ENCODE measurements around the gene KRTCAP2.

KRTCAP2 gene

GRCh38 chr1:155134322-155134721 lies 38.8 kb downstream of the KRTCAP2 start:
- no peak for DNase-seq (ENCODE audit: low read depth in 2 of 2)

DNA sequence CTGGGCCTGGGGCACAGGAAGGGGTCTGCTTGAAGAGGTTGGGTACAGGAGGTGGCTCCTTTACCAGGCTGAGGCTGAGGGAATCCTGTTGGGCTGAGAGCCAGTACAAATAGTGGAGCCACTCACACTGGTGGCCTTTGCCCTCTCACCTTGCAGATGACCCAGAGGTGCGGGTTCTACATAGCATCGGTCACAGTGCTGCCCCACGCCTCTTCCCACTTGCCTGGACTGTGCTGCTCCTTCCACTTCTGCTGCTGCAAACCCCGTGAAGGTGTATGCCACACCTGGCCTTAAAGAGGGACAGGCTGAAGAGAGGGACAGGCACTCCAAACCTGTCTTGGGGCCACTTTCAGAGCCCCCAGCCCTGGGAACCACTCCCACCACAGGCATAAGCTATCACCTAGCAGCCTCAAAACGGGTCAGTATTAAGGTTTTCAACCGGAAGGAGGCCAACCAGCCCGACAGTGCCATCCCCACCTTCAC lies 39.3 kb downstream of the KRTCAP2 start:
- no peak for DNase-seq (ENCODE audit: low read depth in 2 of 2)

DNA sequence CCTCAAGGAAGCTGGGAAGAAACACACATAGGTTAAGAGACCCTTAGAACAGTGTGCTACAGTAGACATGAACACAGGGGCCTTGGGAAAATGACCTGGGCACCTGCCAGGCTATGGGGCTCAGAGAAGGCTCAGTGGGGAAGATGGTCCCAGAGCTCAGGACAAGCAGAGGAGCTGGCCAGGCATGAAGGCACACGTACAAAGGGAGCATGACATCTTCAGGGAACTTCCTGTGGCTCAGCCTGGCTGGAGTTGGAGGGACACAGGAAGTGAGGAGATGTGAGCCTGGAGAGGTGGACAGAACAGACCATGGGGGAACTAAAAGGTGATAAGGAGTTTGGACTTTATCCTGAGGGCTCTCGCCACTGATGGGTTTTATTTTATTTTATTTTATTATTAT lies 41.2 kb downstream of the KRTCAP2 start:
- no peak for DNase-seq (ENCODE audit: low read depth in 2 of 2)

GRCh38 chr1:155131285-155131684 lies 41.8 kb downstream of the KRTCAP2 start:
- DNase-seq (ENCODE audit: low read depth in 2 of 2), result no peak

DNA sequence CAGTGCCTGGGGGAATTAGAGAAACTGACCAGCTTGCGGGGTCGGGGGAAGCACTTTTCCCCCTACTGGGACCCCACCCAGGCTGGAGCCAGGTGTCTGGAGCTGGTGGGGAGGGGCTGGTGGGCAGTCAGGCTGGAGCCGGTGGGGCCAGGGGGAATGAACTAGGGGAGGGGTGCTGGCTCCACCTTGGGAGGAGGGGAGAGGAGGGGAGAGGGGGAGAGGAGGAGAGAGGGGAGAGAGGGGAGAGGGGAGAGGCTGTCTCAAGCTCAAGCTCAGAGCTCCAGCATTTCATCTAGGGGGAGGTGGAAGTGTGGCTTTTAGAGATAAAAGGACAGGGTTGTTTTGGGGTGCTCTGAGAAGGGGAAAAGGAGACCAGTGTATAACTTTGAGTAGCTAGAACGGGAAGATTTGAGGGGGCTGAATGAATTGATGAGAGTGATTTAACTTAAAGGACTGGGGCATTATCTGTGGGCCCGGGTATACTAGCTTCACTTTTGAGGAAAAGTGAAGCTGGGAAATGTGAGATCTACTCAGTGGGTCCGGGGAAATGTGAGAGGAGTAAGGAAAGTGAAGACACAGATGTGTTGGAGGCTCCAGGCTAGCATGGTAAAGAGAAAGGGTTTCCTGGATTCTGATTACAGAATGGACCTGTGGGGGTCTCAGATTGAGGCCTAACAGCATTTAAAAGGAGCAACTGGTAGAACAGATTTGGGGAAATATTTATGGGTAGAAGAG lies 42.7 kb downstream of the KRTCAP2 start:
- no peak for DNase-seq (ENCODE audit: low read depth in 2 of 2)

- no peak for DNase-seq (ENCODE audit: low read depth in 2 of 2)
Measured at GRCh38 chr1:155128755-155129473, 44.2 kb downstream of the KRTCAP2 start.

DNA sequence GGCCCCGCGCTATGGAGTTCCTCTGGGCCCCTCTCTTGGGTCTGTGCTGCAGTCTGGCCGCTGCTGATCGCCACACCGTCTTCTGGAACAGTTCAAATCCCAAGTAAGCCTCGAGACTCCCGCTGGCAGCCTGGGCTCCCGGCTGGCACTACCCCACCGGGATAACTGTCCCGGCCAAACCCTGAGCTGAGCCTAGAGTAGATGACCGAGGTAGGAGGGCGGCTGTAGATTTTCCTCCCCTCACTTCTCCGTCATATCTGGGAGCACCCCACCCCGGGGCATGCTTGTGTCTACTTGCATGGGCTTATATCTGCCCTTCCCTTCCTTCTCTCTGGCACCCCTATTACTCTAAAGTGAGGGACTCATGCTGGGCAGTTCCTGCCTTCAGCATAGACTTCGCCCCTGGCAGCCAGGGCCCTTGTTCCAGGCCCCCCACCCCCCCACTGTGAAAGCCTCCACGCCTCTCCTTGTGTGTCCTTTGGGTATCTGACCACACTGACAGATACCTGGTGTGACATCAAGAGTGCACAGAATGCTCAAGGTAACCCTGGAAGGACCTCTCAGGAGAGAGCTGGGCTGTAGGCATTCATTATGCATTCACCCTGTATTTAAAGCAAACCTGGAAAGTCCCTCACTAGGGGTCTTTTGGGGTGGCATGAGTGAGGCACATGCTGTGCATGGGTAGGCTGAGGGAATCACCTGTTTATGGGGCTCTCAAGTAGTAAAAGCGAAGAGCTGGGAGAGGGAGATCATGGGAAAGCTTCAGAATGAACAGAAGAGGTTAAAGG lies 44.9 kb downstream of the KRTCAP2 start:
- no peak for DNase-seq (ENCODE audit: low read depth in 2 of 2)

DNA sequence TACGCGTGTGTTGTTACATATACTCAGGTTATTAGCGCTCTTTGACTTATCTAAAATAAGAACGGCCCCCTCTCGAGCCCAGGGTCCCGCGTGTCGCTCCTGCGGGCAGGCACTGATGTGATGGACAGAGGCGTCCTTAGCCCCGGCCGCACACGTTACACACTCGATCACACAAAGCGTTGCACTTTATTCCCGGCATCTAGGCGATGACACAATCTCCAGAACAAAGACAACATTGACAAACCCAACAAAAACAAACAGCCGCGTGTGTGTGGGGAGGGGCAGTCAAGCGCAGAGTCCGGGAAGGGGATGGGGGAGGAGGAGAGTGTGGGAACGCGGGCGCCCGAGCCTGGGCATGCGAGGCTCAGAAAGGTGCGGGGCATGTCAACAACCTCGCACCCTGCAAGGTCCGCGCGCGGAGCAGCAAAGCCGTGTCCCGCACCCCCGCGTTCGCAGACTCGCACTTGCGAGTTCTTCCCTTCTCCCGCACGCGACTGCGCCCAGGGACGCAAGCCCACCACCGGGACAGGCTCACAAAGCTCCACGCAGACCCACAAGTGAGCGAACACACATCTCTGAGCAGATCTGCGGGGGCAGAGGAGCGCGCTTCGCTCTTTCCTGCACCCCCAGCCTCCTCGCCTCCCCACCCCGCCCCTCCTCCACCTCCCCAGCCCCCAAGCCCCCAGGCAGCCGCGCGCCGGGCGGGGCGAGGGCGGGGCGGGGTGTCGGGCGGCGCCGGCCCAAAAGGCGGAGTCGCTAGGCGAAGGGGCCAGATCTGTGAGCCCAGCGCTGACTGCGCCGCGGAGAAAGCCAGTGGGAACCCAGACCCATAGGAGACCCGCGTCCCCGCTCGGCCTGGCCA lies 45.8 kb downstream of the KRTCAP2 start, which contains the start of gene EFNA1:
TSS of gene EFNA1 (plus strand) at position 772 of the 862 bp plus-strand sequence. CDS start 102 bp downstream, outside the sequence.
- peak; percentile 11 to 25 for DNase-seq (ENCODE audit: low read depth in 2 of 2)

- DNase-seq (ENCODE audit: low read depth in 2 of 2), result peak in 1 of 2 donors; percentile 15
Measured at GRCh38 chr1:155126556-155127104, 46.5 kb downstream of the KRTCAP2 start.

- no peak for DNase-seq (ENCODE audit: low read depth in 2 of 2)
Measured at GRCh38 chr1:155125946-155126555, 47.1 kb downstream of the KRTCAP2 start.

- no peak for DNase-seq (ENCODE audit: low read depth in 2 of 2)
Measured at GRCh38 chr1:155125511-155125945, 47.6 kb downstream of the KRTCAP2 start.

GRCh38 chr1:155124503-155125463 lies 48.3 kb downstream of the KRTCAP2 start:
- DNase-seq (ENCODE audit: low read depth in 2 of 2), result no peak

DNA sequence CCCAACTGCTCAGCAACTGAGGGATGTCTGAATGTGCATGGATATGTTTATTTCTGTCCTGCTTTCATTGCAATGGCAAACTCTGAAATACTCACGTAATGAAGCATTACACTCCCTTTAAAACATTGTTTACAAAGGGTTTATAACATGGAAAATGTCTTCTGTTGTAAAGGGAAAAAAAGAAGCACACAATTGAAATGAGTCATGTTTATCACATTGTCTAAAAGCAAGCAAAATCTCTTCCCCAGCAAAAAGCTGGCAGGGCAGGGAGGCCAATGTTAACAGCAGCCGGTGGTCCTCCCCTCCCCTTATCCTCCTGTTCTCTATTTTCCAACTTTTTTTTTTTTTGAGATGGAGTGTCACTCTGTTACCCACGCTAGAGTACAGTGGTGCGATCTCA lies 49.3 kb downstream of the KRTCAP2 start:
- DNase-seq (ENCODE audit: low read depth in 2 of 2), result no peak

GRCh38 chr1:155122308-155122707 lies 50.8 kb downstream of the KRTCAP2 start:
- no peak for DNase-seq (ENCODE audit: low read depth in 2 of 2)

DNA sequence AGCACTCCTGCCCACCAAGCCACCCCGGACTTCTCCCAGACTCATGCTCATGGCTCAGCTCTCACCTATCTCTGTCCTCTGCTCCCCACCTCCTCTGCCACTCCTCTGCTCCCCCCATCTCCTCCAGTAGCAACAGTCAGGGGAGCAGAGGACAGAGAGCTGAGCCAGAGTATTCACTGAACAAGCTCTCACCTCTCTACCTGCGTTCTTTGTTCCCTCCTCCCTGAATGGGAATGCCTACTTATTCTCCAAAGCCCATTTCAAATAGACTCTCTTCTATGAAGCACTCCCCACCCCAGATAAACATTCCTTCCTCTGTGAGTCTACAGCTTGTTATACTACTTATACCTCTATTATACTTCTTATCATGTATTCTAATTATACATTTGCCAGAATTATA lies 51.9 kb downstream of the KRTCAP2 start:
- DNase-seq (ENCODE audit: low read depth in 2 of 2), result no peak

DNA sequence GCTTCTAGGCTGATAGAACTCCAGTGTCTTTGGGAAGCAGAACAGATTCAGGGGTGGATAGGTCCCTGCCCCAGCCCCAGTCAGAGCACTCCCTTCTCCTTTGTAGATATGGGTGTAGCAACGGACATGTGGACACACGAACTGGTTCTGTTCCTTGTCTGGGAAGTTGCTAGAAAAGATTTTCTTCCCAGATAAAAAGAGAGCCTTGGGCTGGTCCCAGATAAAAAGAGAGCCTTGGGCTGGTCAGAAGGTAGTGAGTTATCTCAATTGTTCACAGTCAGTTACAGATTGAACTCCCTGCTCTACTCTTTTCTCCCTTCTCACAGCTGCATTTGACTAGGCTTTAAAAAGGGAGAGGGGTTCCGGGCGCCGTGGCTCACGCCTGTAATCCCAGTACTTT lies 52.9 kb downstream of the KRTCAP2 start:
- no peak for DNase-seq (ENCODE audit: low read depth in 2 of 2)
